GM18517 (cell line): ENCODE measurements around the gene FOXF2.

ENCODE experiments used
- ATAC-seq: cut with Tn5 transposase; IDR thresholded peaks from one replicate; pipeline ENCODE4 v1.9.1; 2021; ENCODE audit warnings: mild to moderate bottlenecking, moderate library complexity; ENCODE audit not compliant: unreplicated experiment

The FOXF2 gene

GRCh38 chr6:1438471-1438881, 49.1 kb downstream of the FOXF2 start:
- ATAC-seq, result no peak

GRCh38 chr6:1439349-1439748, 50.0 kb downstream of the FOXF2 start:
- ATAC-seq, result no peak

GRCh38 chr6:1442929-1443328, 53.6 kb downstream of the FOXF2 start:
- no peak for ATAC-seq
